Amniotic stem cell (primary cell): Measurements from ENCODE around the gene AGTR1.

Experiments used
- DNase-seq: peaks from one replicate; lab custom pipeline; 2025; lab: John Stamatoyannopoulos, UW

Gene AGTR1

GRCh38 chr3:148697306-148698189, at the start of gene AGTR1:
TSS of gene AGTR1 (plus strand) at chr3:148697903. CDS start at chr3:148741036, 43,133 bp downstream.
- DNase-seq, result no peak

- DNase-seq, result peak; percentile 72
These were observed 48.9 kb upstream of the AGTR1 start for GRCh38 chr3:148648685-148649352.

GRCh38 chr3:148651549-148651948, 46.2 kb upstream of the AGTR1 start:
- no peak for DNase-seq

- no peak for DNase-seq
These were observed 43.3 kb upstream of the AGTR1 start for GRCh38 chr3:148654433-148654832.

GRCh38 chr3:148657470-148657869, 40.2 kb upstream of the AGTR1 start:
- DNase-seq, result no peak

- DNase-seq, result no peak
These were observed 38.2 kb upstream of the AGTR1 start for GRCh38 chr3:148659512-148659911.

- no peak for DNase-seq
These were observed 17.4 kb upstream of the AGTR1 start for GRCh38 chr3:148680289-148680688.

- no peak for DNase-seq
These were observed 16.6 kb upstream of the AGTR1 start for GRCh38 chr3:148681080-148681479.

- no peak for DNase-seq
These were observed 14.7 kb upstream of the AGTR1 start for GRCh38 chr3:148682997-148683396.

GRCh38 chr3:148694116-148694515, 3.6 kb upstream of the AGTR1 start:
- no peak for DNase-seq

GRCh38 chr3:148698190-148698810, 597 bp downstream of the AGTR1 start:
- DNase-seq, result no peak

GRCh38 chr3:148705314-148705713, 7.6 kb downstream of the AGTR1 start:
- DNase-seq, result no peak

- DNase-seq, result no peak
These were observed 10.1 kb downstream of the AGTR1 start for GRCh38 chr3:148707601-148708380.

- no peak for DNase-seq
These were observed 10.7 kb downstream of the AGTR1 start for GRCh38 chr3:148708409-148708808.

- DNase-seq, result no peak
These were observed 12.0 kb downstream of the AGTR1 start for GRCh38 chr3:148709560-148710253.

GRCh38 chr3:148710665-148711064, 13.0 kb downstream of the AGTR1 start:
- no peak for DNase-seq

- DNase-seq, result no peak
These were observed 14.4 kb downstream of the AGTR1 start for GRCh38 chr3:148711981-148712666.

- DNase-seq, result no peak
These were observed 16.8 kb downstream of the AGTR1 start for GRCh38 chr3:148714521-148714920.

- DNase-seq, result no peak
These were observed 19.0 kb downstream of the AGTR1 start for GRCh38 chr3:148716657-148717056.

- no peak for DNase-seq
These were observed 20.3 kb downstream of the AGTR1 start for GRCh38 chr3:148717885-148718561.
